Measurements from ENCODE around the gene LZTR1.

GRCh38 chr22:20946991-20947390 is 35.1 kb upstream of the LZTR1 start:
- TF ChIP-seq CTCF (IDR thresholded peaks at IDR 0.05) (no peak), EZH2 (IDR thresholded peaks at IDR 0.05) (no peak)
